IPS-NIHi7 (cell line): ENCODE measurements around the gene S100A8.
"Not testable (repeated sequence)": the region's sequence is repeated elsewhere in the genome, so short reads cannot be mapped to it uniquely, and the experiment has no call there.

Experiments
- DNase-seq: peaks from one replicate; pipeline ENCODE4 v3.0.0; 2012; ENCODE audit warnings: mixed read lengths; ENCODE audit errors: extremely low spot score

The S100A8 gene

GRCh38 chr1:153417136-153417888 lies 26.4 kb upstream of the S100A8 start:
- DNase-seq = no peak

DNA sequence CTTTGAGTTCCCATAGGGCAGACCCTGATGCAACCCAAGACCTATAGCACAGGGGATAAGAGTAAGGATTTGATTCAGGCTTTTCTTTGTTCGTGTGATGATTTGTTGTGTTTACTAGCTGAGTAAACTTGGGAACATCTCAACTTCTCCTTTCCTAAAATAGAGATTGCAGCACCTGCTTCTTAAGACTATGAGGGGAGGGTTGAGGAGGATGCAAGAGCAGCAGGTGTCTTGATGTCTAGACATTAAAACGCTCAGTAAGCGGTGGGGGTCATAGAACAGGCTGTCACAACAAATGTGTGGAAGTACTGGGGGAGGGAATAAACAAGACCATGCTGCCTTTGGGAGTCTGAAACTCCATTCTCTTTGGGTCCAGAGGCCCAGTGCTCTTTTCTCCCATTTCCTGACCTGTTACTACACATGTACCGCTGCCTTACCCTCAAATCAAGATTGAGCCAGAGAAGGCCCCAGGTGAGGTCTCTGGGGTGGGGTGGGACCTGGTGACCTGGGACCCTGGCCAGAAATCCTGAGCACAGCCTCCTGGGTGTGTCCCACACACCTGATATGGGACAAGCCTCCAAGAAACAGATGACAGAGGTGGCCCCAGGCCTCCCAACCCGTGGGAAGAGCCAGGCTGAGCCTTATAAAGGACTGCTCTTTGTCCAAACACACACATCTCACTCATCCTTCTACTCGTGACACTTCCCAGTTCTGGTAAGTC lies 25.1 kb upstream of the S100A8 start, which contains the start of gene S100A7A:
TSS of gene S100A7A (plus strand) at position 671 of the 721 bp plus-strand sequence. CDS start 1,563 bp downstream, outside the sequence.
- DNase-seq = no peak

- not testable (repeated sequence) for DNase-seq
These were observed 23.1 kb upstream of the S100A8 start for GRCh38 chr1:153413961-153414360.

DNA sequence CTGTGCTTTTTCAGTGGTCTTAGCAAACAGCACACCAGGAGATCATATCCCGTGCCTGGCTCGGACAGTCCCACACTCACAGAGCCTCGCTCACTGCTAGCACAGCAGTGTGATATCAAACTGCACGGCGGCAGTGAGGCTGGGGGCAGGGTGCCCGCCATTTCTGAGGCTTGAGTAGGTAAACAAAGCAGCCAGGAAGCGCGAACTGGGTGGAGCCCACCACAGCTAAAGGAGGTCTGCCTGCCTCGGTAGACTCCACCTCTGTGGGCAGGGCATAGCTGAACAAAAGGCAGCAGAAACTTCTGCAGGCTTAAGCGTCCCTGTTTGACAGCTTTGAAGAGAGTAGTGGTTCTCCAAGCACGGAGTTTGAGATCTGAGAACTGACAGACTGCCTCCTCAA lies 16.4 kb upstream of the S100A8 start:
- not testable (repeated sequence) for DNase-seq

- not testable (repeated sequence) for DNase-seq
These were observed 15.1 kb upstream of the S100A8 start for GRCh38 chr1:153405825-153406599.

DNA sequence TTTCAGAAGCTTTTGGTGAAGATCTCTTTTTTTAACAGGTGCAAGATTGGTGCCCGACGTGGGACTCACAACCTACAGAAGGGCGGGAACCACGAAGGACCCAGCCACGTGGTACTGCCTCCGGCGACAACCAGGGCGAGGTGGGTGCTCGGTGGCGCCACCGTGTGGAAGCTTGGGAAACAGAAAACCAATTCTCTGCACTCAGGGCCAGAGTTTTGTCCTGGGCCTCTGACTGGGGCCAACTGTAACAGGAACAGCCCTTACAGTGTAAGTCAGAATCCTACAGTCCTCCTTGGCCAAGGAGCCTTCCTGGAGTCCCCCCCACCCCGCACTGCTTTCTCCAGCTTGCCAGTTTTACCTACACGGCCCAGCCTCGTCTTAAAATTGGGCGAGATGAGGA lies 13.9 kb upstream of the S100A8 start:
- DNase-seq = peak; percentile 83

DNA sequence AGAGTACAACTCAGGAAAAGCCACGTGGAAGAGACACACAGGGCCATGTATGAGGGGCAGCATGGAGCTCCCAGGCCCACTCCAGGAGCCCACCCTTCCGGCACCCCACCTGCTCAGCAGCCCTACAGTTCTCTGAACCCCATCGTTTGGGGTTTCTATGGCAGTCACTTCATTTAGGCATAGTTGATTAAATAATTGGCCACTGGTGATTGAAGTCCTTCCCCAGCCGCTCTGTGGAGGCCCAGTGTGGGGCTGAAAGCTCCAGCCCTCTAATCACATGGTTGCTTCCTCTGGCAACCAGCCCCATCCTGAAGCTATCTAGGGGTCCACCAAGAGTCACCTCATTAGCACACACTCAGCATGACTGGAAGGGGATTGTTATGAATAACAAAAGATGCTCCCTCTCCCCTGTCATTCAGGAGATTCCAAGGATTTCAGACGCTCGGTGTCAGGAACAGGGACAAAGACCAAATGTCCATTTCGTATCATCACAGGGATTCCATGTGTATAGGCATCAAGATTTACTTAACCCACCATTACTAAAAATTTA lies 13.3 kb upstream of the S100A8 start:
- DNase-seq = no peak

- DNase-seq = no peak
These were observed 12.7 kb upstream of the S100A8 start for GRCh38 chr1:153403421-153404085.

DNA sequence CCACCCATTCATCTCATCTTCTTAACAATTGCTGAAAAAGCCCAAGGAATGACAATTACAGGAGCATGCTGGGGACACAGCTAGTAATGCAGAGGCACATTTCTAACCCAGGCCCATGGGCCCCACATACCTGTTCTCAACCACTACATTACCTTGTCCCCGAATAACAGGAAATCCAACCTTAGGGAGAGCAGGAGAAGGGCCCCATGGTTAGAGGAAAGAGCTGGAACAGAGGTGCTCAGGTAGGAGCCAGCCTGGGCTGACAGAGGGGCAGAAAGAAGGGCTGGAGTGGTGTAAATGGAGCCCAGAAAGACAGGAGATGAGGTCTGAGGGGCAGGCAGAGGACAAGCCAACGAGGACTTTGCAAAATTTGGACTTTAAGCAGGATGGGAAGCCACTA lies 11.4 kb upstream of the S100A8 start:
- no peak for DNase-seq

- no peak for DNase-seq
These were observed 10.6 kb upstream of the S100A8 start for GRCh38 chr1:153401461-153401860.

DNA sequence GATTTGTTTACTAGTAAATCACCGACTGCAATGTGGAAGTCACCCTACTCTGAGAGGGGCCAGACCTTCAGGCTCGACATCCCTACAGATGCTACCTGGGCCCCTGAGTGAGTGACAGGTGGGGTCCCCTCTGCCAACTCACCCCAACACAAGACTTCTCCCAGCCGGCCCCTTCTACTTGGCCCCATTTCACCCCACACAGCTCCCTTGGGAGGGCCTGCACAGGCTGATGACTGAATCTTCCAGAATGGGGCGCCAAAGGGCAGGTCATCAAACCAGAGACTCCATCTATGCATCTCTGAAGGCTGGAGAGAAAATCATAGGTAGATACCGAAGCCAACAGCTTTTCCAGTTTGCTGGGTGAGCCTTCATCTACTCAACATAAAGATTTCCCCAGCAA lies 9.4 kb upstream of the S100A8 start:
- DNase-seq = peak; percentile 35

DNA sequence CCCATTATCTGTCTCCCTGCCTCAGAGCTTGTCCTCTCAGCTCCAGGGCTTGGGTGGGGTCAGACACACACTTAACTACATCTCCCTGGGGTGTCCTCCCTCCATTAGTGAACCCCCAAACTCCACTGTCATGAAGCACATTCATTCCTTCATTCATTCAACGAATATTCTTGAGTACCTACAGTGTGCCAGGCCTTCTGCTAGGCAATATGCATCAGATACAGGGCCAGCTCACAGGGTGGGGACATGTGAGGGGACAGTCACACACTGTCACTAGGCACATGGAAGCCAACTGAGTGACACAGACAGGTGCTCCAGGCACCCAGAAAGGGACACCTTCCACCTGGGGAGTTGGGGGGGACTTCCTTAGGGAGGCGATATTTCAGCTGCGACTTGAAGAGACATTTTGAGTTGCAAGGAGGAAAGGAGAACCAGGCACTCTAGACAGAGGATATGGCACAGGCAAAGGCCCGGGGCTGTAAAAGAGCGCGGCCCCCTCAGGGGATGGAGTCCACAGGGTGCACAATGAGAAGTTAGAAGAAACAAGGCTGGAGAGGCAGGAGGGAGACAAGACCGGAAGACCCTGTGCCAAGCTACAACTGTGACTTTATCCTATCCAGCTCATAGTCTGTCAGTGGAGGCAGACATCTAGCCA lies 8.7 kb upstream of the S100A8 start:
- DNase-seq = no peak

- peak; percentile 4 for DNase-seq
These were observed 7.2 kb upstream of the S100A8 start for GRCh38 chr1:153397924-153398651.

- DNase-seq = peak; percentile 6
These were observed 6.4 kb upstream of the S100A8 start for GRCh38 chr1:153397051-153397923.

DNA sequence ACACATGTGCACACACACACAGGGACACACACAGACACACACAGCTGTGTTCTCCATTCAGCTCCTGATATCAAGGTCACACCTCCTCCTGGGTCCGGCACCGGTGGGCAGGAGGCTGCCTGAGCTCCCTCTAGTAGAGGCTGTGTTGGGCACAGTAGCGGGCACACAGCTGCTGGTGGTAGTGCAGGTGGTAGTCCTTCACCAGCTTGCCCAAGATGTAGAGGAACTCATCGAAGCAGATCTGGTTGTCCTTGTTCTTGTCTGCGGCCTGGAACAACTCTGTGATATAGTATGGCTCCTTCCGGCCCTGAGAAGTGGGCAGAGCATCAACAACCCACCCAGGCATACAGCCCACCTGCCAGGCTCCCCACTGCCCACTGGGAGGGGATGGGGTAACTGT lies 5.6 kb upstream of the S100A8 start:
- DNase-seq = no peak

DNA sequence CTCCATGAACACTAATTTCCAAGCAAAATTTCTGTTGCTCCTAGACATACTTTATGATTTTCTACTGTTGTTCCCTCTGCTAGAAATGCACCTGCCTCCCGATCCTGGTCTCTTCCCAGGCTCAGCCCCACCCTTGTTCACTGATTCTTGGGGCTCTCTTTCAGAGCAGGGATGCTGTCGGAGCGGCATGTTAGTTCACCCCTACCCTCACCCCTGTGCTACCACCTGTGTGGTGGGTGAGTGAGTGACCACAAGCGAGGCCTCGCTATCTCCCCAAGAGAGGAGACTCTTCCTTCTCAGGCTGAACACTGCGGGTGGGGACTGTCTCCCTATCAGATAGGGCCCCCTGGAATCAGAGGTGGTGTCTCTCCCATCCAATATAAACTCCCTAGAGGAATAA lies 4.9 kb upstream of the S100A8 start:
- DNase-seq = no peak

- peak; percentile 3 for DNase-seq
These were observed 4.3 kb upstream of the S100A8 start for GRCh38 chr1:153395136-153395685.

- DNase-seq = peak; percentile 4
These were observed 3.5 kb upstream of the S100A8 start for GRCh38 chr1:153394391-153394790.

DNA sequence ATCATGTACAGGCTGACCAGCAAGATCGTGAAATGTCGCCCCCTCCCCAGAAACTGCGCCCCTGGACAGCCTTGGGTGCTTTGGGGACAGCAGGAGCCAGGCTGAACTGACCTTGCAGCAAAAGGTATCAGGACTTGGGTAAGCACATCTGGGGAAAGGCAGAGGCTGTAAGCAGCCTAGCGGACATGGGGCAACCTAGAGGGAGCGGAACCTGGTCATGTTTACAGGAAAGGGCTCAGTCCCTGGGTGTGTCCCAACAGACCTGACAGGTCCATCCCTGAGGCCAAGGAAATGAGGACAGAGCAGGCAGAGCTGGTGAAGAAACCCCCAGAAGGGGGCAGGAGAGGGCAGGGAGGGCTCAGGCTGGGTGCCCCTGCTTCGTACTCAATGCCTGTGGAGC lies 3.1 kb upstream of the S100A8 start:
- DNase-seq = peak; percentile 75
